ENCODE results near the gene ATP8A2.

DNA sequence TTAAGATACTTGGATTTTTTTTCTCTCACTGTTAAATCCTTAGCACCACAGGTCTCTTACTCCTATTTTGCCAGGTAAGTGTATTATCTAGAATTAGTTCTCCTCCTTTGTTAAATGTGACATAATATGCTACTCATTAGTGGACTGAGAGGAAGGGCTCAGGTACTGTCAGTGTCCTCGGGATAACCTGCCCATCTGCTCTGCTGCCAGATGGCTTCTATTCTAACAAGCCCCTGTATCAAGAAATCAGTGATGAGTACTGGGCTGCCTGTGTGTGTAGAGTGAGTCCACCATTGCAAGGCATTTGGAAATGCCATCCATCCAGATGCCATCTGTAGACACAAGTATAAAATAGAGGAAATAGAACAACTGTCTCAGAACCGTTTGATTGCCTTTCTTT lies 209.6 kb downstream of the ATP8A2 start:
- TF ChIP-seq EZH2phosphoT487 (IDR thresholded peaks at IDR 0.05; ENCODE audit: borderline replicate concordance, low read depth, low read length): no peak
- TF ChIP-seq, protein P1, sequence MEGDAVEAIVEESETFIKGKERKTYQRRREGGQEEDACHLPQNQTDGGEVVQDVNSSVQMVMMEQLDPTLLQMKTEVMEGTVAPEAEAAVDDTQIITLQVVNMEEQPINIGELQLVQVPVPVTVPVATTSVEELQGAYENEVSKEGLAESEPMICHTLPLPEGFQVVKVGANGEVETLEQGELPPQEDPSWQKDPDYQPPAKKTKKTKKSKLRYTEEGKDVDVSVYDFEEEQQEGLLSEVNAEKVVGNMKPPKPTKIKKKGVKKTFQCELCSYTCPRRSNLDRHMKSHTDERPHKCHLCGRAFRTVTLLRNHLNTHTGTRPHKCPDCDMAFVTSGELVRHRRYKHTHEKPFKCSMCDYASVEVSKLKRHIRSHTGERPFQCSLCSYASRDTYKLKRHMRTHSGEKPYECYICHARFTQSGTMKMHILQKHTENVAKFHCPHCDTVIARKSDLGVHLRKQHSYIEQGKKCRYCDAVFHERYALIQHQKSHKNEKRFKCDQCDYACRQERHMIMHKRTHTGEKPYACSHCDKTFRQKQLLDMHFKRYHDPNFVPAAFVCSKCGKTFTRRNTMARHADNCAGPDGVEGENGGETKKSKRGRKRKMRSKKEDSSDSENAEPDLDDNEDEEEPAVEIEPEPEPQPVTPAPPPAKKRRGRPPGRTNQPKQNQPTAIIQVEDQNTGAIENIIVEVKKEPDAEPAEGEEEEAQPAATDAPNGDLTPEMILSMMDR (conservative IDR thresholded peaks at IDR 0.05; ENCODE audit: low read length): no peak

Data from OCI-LY7 (cell line).